H1 (cell line): ENCODE results near the gene NXPH1. TPM values are rescaled to one million over a fixed set of nuclear protein-coding genes. Genes with fewer than 3 reads are reported as not detected.

Source experiments
- CTCF ChIA-PET: fragments of 300-600 bp; sonication (Branson Sonifier 250); formaldehyde crosslinking; loops from one replicate; lab custom pipeline; 2021; ENCODE audit not compliant: partially characterized antibody; lab: Charles Lee
- POLR2A ChIA-PET: fragments of 300-600 bp; sonication (Branson Sonifier 250); formaldehyde crosslinking; loops from one replicate; lab custom pipeline; 2021; ENCODE audit warnings: inconsistent platforms; ENCODE audit not compliant: partially characterized antibody; lab: Charles Lee
- DNase-seq, 2 experiments: peaks; one replicate each; pipeline versions ENCODE4 v3.0.0 to v3.0.0-alpha.2; 2010 to 2022; ENCODE audit warnings: low spot score in 2 of 2, low read depth in 1 of 2, mixed read lengths in 1 of 2
- FAIRE-seq: peaks from 2 replicates; lab custom pipeline; 2011; peaks lifted over from hg19 to GRCh38; lab: Jason Lieb, UNC
- H2AFZ ChIP-seq: 2 replicates; pipeline ENCODE4 v1.8.1; 2012; ENCODE audit warnings: low read length, inconsistent platforms
- H2AK5ac ChIP-seq: 2 replicates; pipeline ENCODE4 v1.6.1; 2013; ENCODE audit warnings: low read depth, low read length
- H2BK120ac ChIP-seq: replicated peaks from 2 replicates; pipeline ENCODE3; 2013; ENCODE audit warnings: low read depth, low read length, inconsistent platforms
- H2BK12ac ChIP-seq: 2 replicates; pipeline ENCODE4 v1.6.1; 2013; ENCODE audit warnings: low read depth, low read length
- H2BK15ac ChIP-seq: 2 replicates; pipeline ENCODE4 v1.6.1; 2013; ENCODE audit warnings: low read length
- H2BK20ac ChIP-seq: 2 replicates; pipeline ENCODE4 v1.6.1; 2013; ENCODE audit warnings: low read length
- H2BK5ac ChIP-seq: 2 replicates; pipeline ENCODE4 v1.6.1; 2013; ENCODE audit warnings: low read depth, low read length
- H3K14ac ChIP-seq: 2 replicates; pipeline ENCODE4 v1.6.1; 2013; ENCODE audit warnings: inconsistent platforms; ENCODE audit not compliant: insufficient read length
- H3K18ac ChIP-seq: 2 replicates; pipeline ENCODE4 v1.6.1; 2013; ENCODE audit warnings: low read length; ENCODE audit errors: extremely low read depth
- H3K23ac ChIP-seq: 2 replicates; pipeline ENCODE4 v1.6.1; 2013; ENCODE audit warnings: inconsistent platforms; ENCODE audit not compliant: insufficient read length
- H3K23me2 ChIP-seq: 2 replicates; pipeline ENCODE4 v1.6.1; 2013; ENCODE audit warnings: low read depth, low read length
- H3K27ac ChIP-seq: 2 replicates; pipeline ENCODE4 v1.6.1; 2011; ENCODE audit warnings: low read depth, low read length, inconsistent platforms
- H3K27me3 ChIP-seq, 4 experiments: replicated peaks in 1 of 4; 1 replicate in 1 of 4; 2 replicates in 3 of 4; pipeline versions ENCODE4 v1.6.1 to v1.8.1; 2011 to 2013; ENCODE audit warnings: low read length in 3 of 4, mild to moderate bottlenecking in 3 of 4, inconsistent platforms in 2 of 4, mixed read lengths in 2 of 4, moderate library complexity in 1 of 4; ENCODE audit not compliant: control insufficient read depth in 3 of 4, insufficient read depth in 3 of 4; ENCODE audit errors: extremely low read depth in 1 of 4
- H3K36me3 ChIP-seq, 4 experiments: 2 replicates each; pipeline versions ENCODE4 v1.6.1 to v1.8.1; 2011 to 2013; ENCODE audit warnings: mild to moderate bottlenecking in 4 of 4, low read length in 3 of 4, moderate library complexity in 2 of 4, control low read depth in 1 of 4, inconsistent platforms in 1 of 4; ENCODE audit not compliant: insufficient read depth in 4 of 4, control insufficient read depth in 2 of 4
- H3K4ac ChIP-seq: replicated peaks from 2 replicates; pipeline ENCODE3; 2013; ENCODE audit warnings: low read length, low read depth, mixed read lengths, inconsistent platforms; ENCODE audit not compliant: insufficient read length
- H3K4me1 ChIP-seq, 4 experiments: replicated peaks in 1 of 4; 1 replicate in 1 of 4; 2 replicates in 3 of 4; pipeline versions ENCODE4 v1.6.1 to v1.8.1; 2011 to 2013; ENCODE audit warnings: low read length in 3 of 4, inconsistent platforms in 2 of 4, mixed read lengths in 1 of 4; ENCODE audit not compliant: insufficient read depth in 4 of 4, control insufficient read depth in 3 of 4
- H3K4me2 ChIP-seq, 2 experiments: 2 replicates each; pipeline versions ENCODE4 v1.6.1 to v1.8.1; 2011 to 2013; ENCODE audit warnings: low read depth in 2 of 2, low read length in 2 of 2, control low read depth in 1 of 2, inconsistent platforms in 1 of 2, mild to moderate bottlenecking in 1 of 2; ENCODE audit not compliant: insufficient read depth in 1 of 2
- H3K4me3 ChIP-seq, 4 experiments: fragments of 200-600, 300-600 bp in 1 of 4; sonication (generic), shearing (Covaris generic), sonication (Bioruptor Twin) in 1 of 4; 2 replicates each; pipeline versions ENCODE4 v1.5.1 to v1.8.1; 2011 to 2016; ENCODE audit warnings: low read length in 4 of 4, low read depth in 3 of 4, control low read depth in 2 of 4, inconsistent platforms in 2 of 4, mild to moderate bottlenecking in 2 of 4, mixed read lengths in 1 of 4, moderate library complexity in 1 of 4; ENCODE audit not compliant: insufficient read depth in 2 of 4; ENCODE audit errors: extremely low read depth in 1 of 4
- H3K56ac ChIP-seq: replicated peaks from 2 replicates; pipeline ENCODE3; 2013; ENCODE audit warnings: low read depth, mild to moderate bottlenecking, mixed read lengths, low read length, inconsistent platforms; ENCODE audit not compliant: insufficient read length
- H3K79me1 ChIP-seq: 2 replicates; pipeline ENCODE4 v1.6.1; 2013; ENCODE audit warnings: low read depth, low read length, control low read depth
- H3K79me2 ChIP-seq, 2 experiments: 2 replicates each; pipeline versions ENCODE4 v1.6.1 to v1.8.1; 2012 to 2013; ENCODE audit warnings: low read length in 2 of 2, mild to moderate bottlenecking in 2 of 2, inconsistent platforms in 1 of 2; ENCODE audit not compliant: insufficient read depth in 2 of 2, control insufficient read depth in 1 of 2
- H3K9ac ChIP-seq, 4 experiments: replicated peaks in 1 of 4; 1 replicate in 1 of 4; 2 replicates in 3 of 4; pipeline versions ENCODE4 v1.6.1 to v1.8.1; 2011 to 2013; ENCODE audit warnings: low read depth in 3 of 4, low read length in 3 of 4, control low read depth in 2 of 4, mild to moderate bottlenecking in 2 of 4, moderate library complexity in 2 of 4, inconsistent platforms in 1 of 4; ENCODE audit errors: extremely low read depth in 1 of 4
- H3K9me3 ChIP-seq, 2 experiments: 2 replicates each; pipeline versions ENCODE4 v1.6.1 to v1.8.1; 2012 to 2013; ENCODE audit warnings: mild to moderate bottlenecking in 2 of 2, moderate library complexity in 2 of 2, control low read depth in 1 of 2, inconsistent platforms in 1 of 2, low read depth in 1 of 2, low read length in 1 of 2, mixed read lengths in 1 of 2; ENCODE audit not compliant: insufficient read depth in 2 of 2
- H4K20me1 ChIP-seq, 2 experiments: replicated peaks in 1 of 2; 2 replicates each; pipeline versions ENCODE3 to v1.8.1; 2011 to 2013; ENCODE audit warnings: inconsistent platforms in 2 of 2, low read length in 2 of 2, mild to moderate bottlenecking in 1 of 2; ENCODE audit not compliant: insufficient read depth in 2 of 2, control insufficient read depth in 1 of 2
- H4K5ac ChIP-seq: 2 replicates; pipeline ENCODE4 v1.6.1; 2013; ENCODE audit warnings: low read length, low read depth, mixed read lengths, inconsistent platforms; ENCODE audit not compliant: insufficient read length
- H4K8ac ChIP-seq: 2 replicates; pipeline ENCODE4 v1.8.0; 2013; ENCODE audit warnings: mild to moderate bottlenecking, moderate library complexity, low read length, inconsistent platforms; ENCODE audit not compliant: insufficient read depth; ENCODE audit errors: extremely low read depth
- H4K91ac ChIP-seq: replicated peaks from 2 replicates; pipeline ENCODE3; 2013; ENCODE audit warnings: low read length, mixed read lengths, inconsistent platforms; ENCODE audit not compliant: insufficient read length
- CHD1 ChIP-seq: IDR thresholded peaks from 2 replicates; pipeline ENCODE4 v1.6.1; 2012; ENCODE audit warnings: low read depth, low read length, improper control_type of control experiment
- E2F6 ChIP-seq: IDR thresholded peaks from 2 replicates; pipeline ENCODE4 v1.6.1; 2012; ENCODE audit warnings: inconsistent platforms
- NRF1 ChIP-seq: IDR thresholded peaks from 2 replicates; pipeline ENCODE4 v1.6.1; 2011; ENCODE audit warnings: mild to moderate bottlenecking, low read depth, low read length, improper control_type of control experiment
- PHF8 ChIP-seq: fragments of 200-600 bp; sonication (generic); conservative IDR thresholded peaks from 2 replicates; pipeline ENCODE4 v1.7.1; 2012; ENCODE audit warnings: low read depth, mild to moderate bottlenecking, inconsistent platforms, low read length, moderate library complexity
- POLR2AphosphoS5 ChIP-seq: IDR thresholded peaks from 2 replicates; pipeline ENCODE4 v1.6.1; 2011; ENCODE audit warnings: low read depth, low read length
- TAF7 ChIP-seq: optimal IDR thresholded peaks from 2 replicates; pipeline ENCODE3; 2011; ENCODE audit warnings: low read depth, mild to moderate bottlenecking, inconsistent platforms, low read length, moderate library complexity, borderline replicate concordance
- WGBS, 2 experiments: shearing (Covaris generic) in 1 of 2; methylation state at CpG; one replicate each; pipeline versions ENCODE4 v1.1.6 to v1.1.7; 2013 to 2015; ENCODE audit warnings: low lambda C conversion rate in 2 of 2, mixed read lengths in 2 of 2, inconsistent platforms in 1 of 2, low coverage in 1 of 2, missing lambda C conversion rate in 1 of 2; ENCODE audit not compliant: insufficient replicate concordance in 2 of 2, insufficient coverage in 1 of 2, insufficient read length in 1 of 2; ENCODE audit errors: extremely low coverage in 1 of 2, missing lambda C conversion rate in 1 of 2; 5-methylcytosine and 5-hydroxymethylcytosine counted together
- polyA plus RNA-seq, 7 experiments: library from polyadenylated mRNA; depleted of rRNA in 3 of 7; stranded (reverse) in 5 of 7; unstranded in 2 of 7; fragments of >200 nt in 5 of 7; fragments of 200-250 nt in 2 of 7; gene quantifications; 1 replicate in 5 of 7; 2 replicates in 1 of 7; 4 replicates in 1 of 7; pipeline versions ENCODE4 v1.2.1 to v1.2.3, GENCODE V29; 2011 to 2013; ENCODE audit warnings: missing spikeins in 2 of 7, mixed read lengths in 2 of 7
- total RNA-seq: library from RNA; stranded (reverse); fragmentation: NEBNext Ultra II Directional; extraction: Animal tissue kit (Norgen Biotek cat#: 25700); gene quantifications from 2 replicates; pipeline ENCODE4 v1.2.1, GENCODE V29; 2021
- TF ChIP-seq, protein P1 (sequence below): IDR thresholded peaks from 2 replicates; pipeline ENCODE4 v1.6.1; 2012; ENCODE audit warnings: low read length, inconsistent platforms
- TF ChIP-seq, protein P2 (sequence below): IDR thresholded peaks from 2 replicates; pipeline ENCODE4 v1.6.1; 2012; ENCODE audit warnings: inconsistent platforms
- TF ChIP-seq, protein P3 (sequence below), 3 experiments: IDR thresholded peaks; 1 replicate in 2 of 3; 2 replicates in 1 of 3; pipeline versions ENCODE4 v1.5.1 to v1.6.1; 2011; ENCODE audit warnings: low read length in 3 of 3, mild to moderate bottlenecking in 3 of 3, inconsistent platforms in 2 of 3, low read depth in 1 of 3, moderate library complexity in 1 of 3; ENCODE audit not compliant: insufficient read depth in 1 of 3; ENCODE audit errors: control extremely low read depth in 1 of 3

The NXPH1 gene
- total and polyA plus RNA-seq, 2 of the 8 experiments (the other 6 are each of a cell fraction or from before 2014, with no cell fraction given) = 0.14 to 1.0 TPM

GRCh38 chr7:8455426-8455825, 22.0 kb downstream of the NXPH1 start:
- Histone ChIP-seq H4K20me1 (no peaks in the 10 kb centered on the region), H3K56ac (no peak overlapping the region), H3K27ac (no peak overlapping the region), H3K36me3 (no peaks in the 10 kb centered on the region), H3K18ac (no peak overlapping the region), H3K23ac (no peak overlapping the region), H3K4me2 (no peak overlapping the region), H3K79me1 (no peaks in the 10 kb centered on the region), H3K23me2 (no peaks in the 10 kb centered on the region), H2BK12ac (no peak overlapping the region), H2BK20ac (no peak overlapping the region), H2BK15ac (no peak overlapping the region), H2AFZ (no peak overlapping the region), H3K27me3 (no peaks in the 10 kb centered on the region), H2AK5ac (no peak overlapping the region), H4K5ac (no peak overlapping the region), H3K79me2 (no peaks in the 10 kb centered on the region), H3K14ac (no peak overlapping the region), H3K9me3 (no peaks in the 10 kb centered on the region), H2BK120ac (no peak overlapping the region), H4K91ac (no peak overlapping the region), H3K4me1 (no peaks in the 10 kb centered on the region), H3K4ac (no peak overlapping the region), H4K8ac (no peak overlapping the region), H3K4me3 (no peak overlapping the region), H3K9ac (no peak overlapping the region), H2BK5ac (no peak overlapping the region)
- POLR2A ChIA-PET = no interaction called here
- CTCF ChIA-PET = interaction anchor here (1.2 kb wide), 1 partner anchor 11 kb away, joined by 3 read pairs; no protein-coding TSS in a partner anchor
- 81% methylated on average over 2 of the region's 2 CpGs; no CpG with 5 or more reads in 1 of the 2 experiments for WGBS, 2 experiments
- no peak for DNase-seq
- FAIRE-seq = no peak
- TF ChIP-seq PHF8 (no peak), E2F6 (no peak), NRF1 (no peak), TAF7 (no peak), POLR2AphosphoS5 (no peak), CHD1 (no peak)
- TF ChIP-seq, protein P1, sequence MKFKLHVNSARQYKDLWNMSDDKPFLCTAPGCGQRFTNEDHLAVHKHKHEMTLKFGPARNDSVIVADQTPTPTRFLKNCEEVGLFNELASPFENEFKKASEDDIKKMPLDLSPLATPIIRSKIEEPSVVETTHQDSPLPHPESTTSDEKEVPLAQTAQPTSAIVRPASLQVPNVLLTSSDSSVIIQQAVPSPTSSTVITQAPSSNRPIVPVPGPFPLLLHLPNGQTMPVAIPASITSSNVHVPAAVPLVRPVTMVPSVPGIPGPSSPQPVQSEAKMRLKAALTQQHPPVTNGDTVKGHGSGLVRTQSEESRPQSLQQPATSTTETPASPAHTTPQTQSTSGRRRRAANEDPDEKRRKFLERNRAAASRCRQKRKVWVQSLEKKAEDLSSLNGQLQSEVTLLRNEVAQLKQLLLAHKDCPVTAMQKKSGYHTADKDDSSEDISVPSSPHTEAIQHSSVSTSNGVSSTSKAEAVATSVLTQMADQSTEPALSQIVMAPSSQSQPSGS = no peak
- TF ChIP-seq, protein P2, sequence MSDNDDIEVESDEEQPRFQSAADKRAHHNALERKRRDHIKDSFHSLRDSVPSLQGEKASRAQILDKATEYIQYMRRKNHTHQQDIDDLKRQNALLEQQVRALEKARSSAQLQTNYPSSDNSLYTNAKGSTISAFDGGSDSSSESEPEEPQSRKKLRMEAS = no peak
- TF ChIP-seq, protein P3, sequence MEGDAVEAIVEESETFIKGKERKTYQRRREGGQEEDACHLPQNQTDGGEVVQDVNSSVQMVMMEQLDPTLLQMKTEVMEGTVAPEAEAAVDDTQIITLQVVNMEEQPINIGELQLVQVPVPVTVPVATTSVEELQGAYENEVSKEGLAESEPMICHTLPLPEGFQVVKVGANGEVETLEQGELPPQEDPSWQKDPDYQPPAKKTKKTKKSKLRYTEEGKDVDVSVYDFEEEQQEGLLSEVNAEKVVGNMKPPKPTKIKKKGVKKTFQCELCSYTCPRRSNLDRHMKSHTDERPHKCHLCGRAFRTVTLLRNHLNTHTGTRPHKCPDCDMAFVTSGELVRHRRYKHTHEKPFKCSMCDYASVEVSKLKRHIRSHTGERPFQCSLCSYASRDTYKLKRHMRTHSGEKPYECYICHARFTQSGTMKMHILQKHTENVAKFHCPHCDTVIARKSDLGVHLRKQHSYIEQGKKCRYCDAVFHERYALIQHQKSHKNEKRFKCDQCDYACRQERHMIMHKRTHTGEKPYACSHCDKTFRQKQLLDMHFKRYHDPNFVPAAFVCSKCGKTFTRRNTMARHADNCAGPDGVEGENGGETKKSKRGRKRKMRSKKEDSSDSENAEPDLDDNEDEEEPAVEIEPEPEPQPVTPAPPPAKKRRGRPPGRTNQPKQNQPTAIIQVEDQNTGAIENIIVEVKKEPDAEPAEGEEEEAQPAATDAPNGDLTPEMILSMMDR (IDR thresholded peaks at IDR 0.05; ENCODE audit: control extremely low read depth in 1 of 3, insufficient read depth in 1 of 3, low read depth in 1 of 3, low read length in 3 of 3) = no peak
